Astrocyte (in vitro differentiated cells and primary cell): ENCODE data around the gene CSNK2B. TPM values are rescaled to one million over a fixed set of nuclear protein-coding genes. Genes with fewer than 3 reads are reported as not detected.

Experiments used
- DNase-seq: peaks from one replicate; pipeline ENCODE4 v3.0.0-alpha.2; 2010; ENCODE audit warnings: low read depth
- FAIRE-seq: peaks from 2 replicates; lab custom pipeline; 2011; peaks lifted over from hg19 to GRCh38; lab: Jason Lieb, UNC
- H2AFZ ChIP-seq: 2 replicates; pipeline ENCODE4 v1.6.0; 2012; ENCODE audit warnings: low read depth, low read length, inconsistent platforms
- H3K27ac ChIP-seq: 2 replicates; pipeline ENCODE4 v1.5.1; 2011; ENCODE audit warnings: low read depth, low read length, inconsistent platforms
- H3K27me3 ChIP-seq: 2 replicates; pipeline ENCODE4 v1.6.0; 2011; ENCODE audit warnings: low read length, inconsistent platforms; ENCODE audit not compliant: insufficient read depth
- H3K36me3 ChIP-seq: 2 replicates; pipeline ENCODE4 v1.5.1; 2011; ENCODE audit warnings: low read length, inconsistent platforms; ENCODE audit not compliant: insufficient read depth
- H3K4me1 ChIP-seq: 2 replicates; pipeline ENCODE4 v1.5.1; 2011; ENCODE audit warnings: low read length, inconsistent platforms; ENCODE audit not compliant: insufficient read depth
- H3K4me2 ChIP-seq: 2 replicates; pipeline ENCODE4 v1.6.0; 2012; ENCODE audit warnings: low read length, inconsistent platforms
- H3K4me3 ChIP-seq: 2 replicates; pipeline ENCODE4 v1.5.1; 2011; ENCODE audit warnings: low read depth, mild to moderate bottlenecking, low read length, inconsistent platforms; ENCODE audit not compliant: insufficient read depth
- H3K79me2 ChIP-seq: 2 replicates; pipeline ENCODE4 v1.6.0; 2012; ENCODE audit warnings: mild to moderate bottlenecking, low read length, inconsistent platforms; ENCODE audit not compliant: insufficient read depth
- H3K9ac ChIP-seq: 2 replicates; pipeline ENCODE4 v1.6.0; 2012; ENCODE audit warnings: mild to moderate bottlenecking, low read length, inconsistent platforms
- H3K9me3 ChIP-seq: 2 replicates; pipeline ENCODE4 v1.5.1; 2012; ENCODE audit warnings: low read depth, mild to moderate bottlenecking, low read length, inconsistent platforms; ENCODE audit not compliant: insufficient read depth
- H4K20me1 ChIP-seq: 2 replicates; pipeline ENCODE4 v1.6.0; 2012; ENCODE audit warnings: low read length, inconsistent platforms; ENCODE audit not compliant: insufficient read depth
- H3K27ac Mint-ChIP-seq: one replicate; pipeline ENCODE4 v1.8.0; 2021; ENCODE audit warnings: mild to moderate bottlenecking, mixed read lengths; ENCODE audit not compliant: unreplicated experiment
- H3K27me3 Mint-ChIP-seq: one replicate; pipeline ENCODE4 v1.8.0; 2021; ENCODE audit warnings: low read depth, mixed read lengths; ENCODE audit not compliant: unreplicated experiment
- H3K36me3 Mint-ChIP-seq: one replicate; pipeline ENCODE4 v1.8.0; 2021; ENCODE audit warnings: low read depth, mixed read lengths; ENCODE audit not compliant: unreplicated experiment
- H3K4me1 Mint-ChIP-seq: one replicate; pipeline ENCODE4 v1.8.0; 2021; ENCODE audit warnings: low read depth, mixed read lengths; ENCODE audit not compliant: unreplicated experiment
- H3K4me3 Mint-ChIP-seq: one replicate; pipeline ENCODE4 v1.8.0; 2021; ENCODE audit warnings: mild to moderate bottlenecking, moderate library complexity, mixed read lengths; ENCODE audit not compliant: unreplicated experiment
- H3K9me3 Mint-ChIP-seq: one replicate; pipeline ENCODE4 v1.8.0; 2021; ENCODE audit warnings: mild to moderate bottlenecking, mixed read lengths; ENCODE audit not compliant: unreplicated experiment
- CTCF ChIP-seq: IDR thresholded peaks from 2 replicates; pipeline ENCODE4 v1.5.1; 2011; ENCODE audit warnings: low read depth, mild to moderate bottlenecking, inconsistent platforms, low read length, moderate library complexity; ENCODE audit not compliant: insufficient read depth
- EZH2 ChIP-seq: IDR thresholded peaks from 2 replicates; pipeline ENCODE4 v1.6.1; 2012; ENCODE audit warnings: mild to moderate bottlenecking, low read length, inconsistent platforms; ENCODE audit not compliant: insufficient read depth
- total RNA-seq: library from RNA; stranded (reverse); gene quantifications from 2 replicates; pipeline ENCODE4 v1.2.1, GENCODE V29; 2021

Gene CSNK2B
- total RNA-seq, 1 donor from 2014 or later: 208 TPM

- Histone ChIP-seq H4K20me1 (peaks cover 75% of the 10 kb centered on the region), H3K27me3 (no peaks in the 10 kb centered on the region), H3K9me3 (no peaks in the 10 kb centered on the region), H3K79me2 (peaks cover 12% of the 10 kb centered on the region), H3K4me1 (peaks cover 13% of the 10 kb centered on the region), H2AFZ (no peak overlapping the region), H3K4me3 (no peak overlapping the region), H3K27ac (no peak overlapping the region), H3K4me2 (no peak overlapping the region), H3K36me3 (peaks cover 62% of the 10 kb centered on the region), H3K9ac (no peak overlapping the region)
- Mint-ChIP-seq H3K27ac (peak overlapping the region; percentile 75), H3K9me3 (no peaks in the 10 kb centered on the region), H3K4me3 (no peak overlapping the region), H3K36me3 (peaks cover 34% of the 10 kb centered on the region), H3K4me1 (peaks cover 3% of the 10 kb centered on the region), H3K27me3 (no peaks in the 10 kb centered on the region)
- DNase-seq (no peak), FAIRE-seq (no peak)
- no peak for TF ChIP-seq EZH2
- no peak for TF ChIP-seq CTCF
Observed at GRCh38 chr6:31636698-31637596, 28.9 kb upstream of the CSNK2B start.

GRCh38 chr6:31639043-31639442 is 26.8 kb upstream of the CSNK2B start:
- Histone ChIP-seq H3K27ac (peak overlapping the region; percentile 55), H3K9ac (peak overlapping the region; percentile 57)
- H3K4me1 Mint-ChIP-seq: peaks cover 3% of the 10 kb centered on the region

More at GRCh38 chr6:31639043-31639442, 26.8 kb upstream of the CSNK2B start:
- H4K20me1 ChIP-seq: peaks cover 58% of the 10 kb centered on the region
- Mint-ChIP-seq H3K9me3 (no peaks in the 10 kb centered on the region), H3K27me3 (no peaks in the 10 kb centered on the region), H3K27ac (no peak overlapping the region), H3K4me3 (peak overlapping the region; percentile 20), H3K36me3 (peaks cover 31% of the 10 kb centered on the region)
- no peaks in the 10 kb centered on the region for H3K9me3 ChIP-seq
- TF ChIP-seq CTCF (no peak), EZH2 (no peak)
- no peak overlapping the region for H2AFZ ChIP-seq
- DNase-seq (no peak), FAIRE-seq (no peak)
- no peaks in the 10 kb centered on the region for H3K27me3 ChIP-seq
- H3K4me3 ChIP-seq: no peak overlapping the region
- peaks cover 60% of the 10 kb centered on the region for H3K36me3 ChIP-seq
- H3K79me2 ChIP-seq: no peaks in the 10 kb centered on the region
- H3K4me2 ChIP-seq: peak overlapping the region; percentile 62
- H3K4me1 ChIP-seq: peaks cover 13% of the 10 kb centered on the region
